K562 (cell line): ENCODE measurements around the gene NCKAP1. TPM values are rescaled to one million over a fixed set of nuclear protein-coding genes. Genes with fewer than 3 reads are reported as not detected.

Experiments
- ARID1B ChIP-seq: fragments of 450-650 bp; IDR thresholded peaks from 2 replicates; pipeline ENCODE4 v1.6.1; 2016; ENCODE audit warnings: antibody characterized with exemption, mild to moderate bottlenecking, inconsistent platforms
- CUX1 ChIP-seq: fragments of 200-800 bp; sonication (Bioruptor generic); IDR thresholded peaks from 2 replicates; pipeline ENCODE4 v1.6.1; 2016; ENCODE audit warnings: missing genetic modification characterization, missing compliant biosample characterization
- E2F8 ChIP-seq: fragments of 450-650 bp; IDR thresholded peaks from 2 replicates; pipeline ENCODE4 v1.7.1; 2018; ENCODE audit warnings: mild to moderate bottlenecking, low read depth; ENCODE audit not compliant: partially characterized antibody
- MEIS2 ChIP-seq: fragments of 450-650 bp; IDR thresholded peaks from 2 replicates; pipeline ENCODE4 v1.6.1; 2014; ENCODE audit warnings: mild to moderate bottlenecking; ENCODE audit not compliant: partially characterized antibody
- NR2C2 ChIP-seq, 2 experiments: fragments of 200-800 bp in 1 of 2; sonication (Bioruptor generic) in 1 of 2; sonication (generic) in 1 of 2; formaldehyde crosslinking in 1 of 2; IDR thresholded peaks; 2 replicates each; pipeline versions ENCODE4 v1.6.1 to v1.8.0; 2016 to 2022; ENCODE audit warnings: mild to moderate bottlenecking in 1 of 2, missing compliant biosample characterization in 1 of 2, missing genetic modification characterization in 1 of 2, missing genetic modification reagents in 1 of 2
- POLR2AphosphoS5 ChIP-seq: IDR thresholded peaks from 2 replicates; pipeline ENCODE4 v1.6.1; 2011; ENCODE audit warnings: mild to moderate bottlenecking, low read depth, low read length, moderate library complexity; ENCODE audit not compliant: control insufficient read depth, insufficient read depth
- PRPF4 ChIP-seq: fragments of 200-400 bp; formaldehyde crosslinking; IDR thresholded peaks from one replicate; pipeline ENCODE4 v1.6.1; 2017; ENCODE audit warnings: low read length, low read depth, mild to moderate bottlenecking; ENCODE audit not compliant: insufficient read depth, poor library complexity, severe bottlenecking
- XRCC3 ChIP-seq: fragments of 450-650 bp; IDR thresholded peaks from 2 replicates; pipeline ENCODE4 v1.6.1; 2017; ENCODE audit warnings: mild to moderate bottlenecking, moderate library complexity
- ZBTB9 ChIP-seq: fragments of 450-650 bp; formaldehyde crosslinking; IDR thresholded peaks from 2 replicates; pipeline ENCODE4 v1.4.0; 2020; ENCODE audit warnings: mild to moderate bottlenecking, moderate library complexity
- ZFP36 ChIP-seq: fragments of 150-350 bp; IDR thresholded peaks from 2 replicates; pipeline ENCODE4 v1.6.1; 2018; ENCODE audit warnings: low read length, low read depth; ENCODE audit not compliant: partially characterized antibody
- ZNF175 ChIP-seq: fragments of 200-800 bp; sonication (Bioruptor generic); IDR thresholded peaks from 2 replicates; pipeline ENCODE4 v1.6.1; 2016; ENCODE audit warnings: low read depth, mild to moderate bottlenecking, missing genetic modification characterization, missing compliant biosample characterization
- ZNF197 ChIP-seq: fragments of 200-800 bp; sonication (Bioruptor generic); IDR thresholded peaks from 2 replicates; pipeline ENCODE4 v1.6.1; 2016; ENCODE audit warnings: low read depth, missing genetic modification characterization, missing compliant biosample characterization
- ZNF280A ChIP-seq: fragments of 450-650 bp; IDR thresholded peaks from 2 replicates; pipeline ENCODE4 v1.6.1; 2018; ENCODE audit warnings: mild to moderate bottlenecking, low read depth; ENCODE audit not compliant: partially characterized antibody
- ZNF644 ChIP-seq: fragments of 200-800 bp; sonication (Bioruptor generic); IDR thresholded peaks from 2 replicates; pipeline ENCODE4 v1.6.1; 2016; ENCODE audit warnings: low read depth, missing genetic modification characterization, missing compliant biosample characterization
- polyA plus RNA-seq, 8 experiments: library from polyadenylated mRNA; depleted of rRNA in 4 of 8; stranded (reverse) in 5 of 8; unstranded in 3 of 8; fragments of >200 nt; fragmentation: Nextera tagmentation in 2 of 8; fragmentation: Illumina TruSeq in 1 of 8; extraction: Ambion mirVana in 2 of 8; extraction: Trizol in 1 of 8; gene quantifications; 2 replicates each; pipeline versions ENCODE4 v1.2.1 to v1.2.3, GENCODE V29; 2011 to 2014; ENCODE audit warnings: inconsistent platforms in 1 of 8, missing spikeins in 1 of 8
- total RNA-seq, 7 experiments: library from RNA; depleted of rRNA in 6 of 7; stranded (reverse); fragments of >200 nt in 6 of 7; fragmentation: Illumina TruSeq in 2 of 7; extraction: Trizol in 2 of 7; gene quantifications; 2 replicates each; pipeline versions ENCODE4 v1.2.1 to v1.2.3, GENCODE V29; 2011 to 2021; ENCODE audit warnings: low replicate concordance in 1 of 7

Gene NCKAP1
- total and polyA plus RNA-seq, 9 of the 15 experiments (the other 6 are each of a cell fraction or from before 2014, with no cell fraction given) = 34.0 to 153 (median 88.7) TPM

- TF ChIP-seq CUX1 (CRISPR knock-in tag) (peak; percentile 78; the same call in 1 of the 2 replicates), ZNF197 (CRISPR knock-in tag) (peak; percentile 54; the same call in 1 of the 2 replicates), NR2C2 (CRISPR knock-in tag; IDR thresholded peaks at IDR 0.05) (no peak), NR2C2 (tag; IDR thresholded peaks at IDR 0.05) (peak; percentile 56), POLR2AphosphoS5 (no peak), ZBTB9 (CRISPR knock-in tag) (peak; percentile 28; the same call in 1 of the 2 replicates), ZNF280A (no peak), MEIS2 (peak; percentile 42), XRCC3 (no peak), ZFP36 (no peak), ZNF175 (CRISPR knock-in tag) (peak; percentile 67), ZNF644 (tag) (peak; percentile 70; the same call in 1 of the 2 replicates), E2F8 (peak; percentile 18), ARID1B (peak; percentile 51), PRPF4 (no peak)
Observed at GRCh38 chr2:183035954-183036669, 2.1 kb downstream of the NCKAP1 start (continued).
